ENCODE measurements around the gene MLF2.
A peak's percentile ranks its signal among the peaks of the same experiment; 100 is the strongest.

Gene MLF2

DNA sequence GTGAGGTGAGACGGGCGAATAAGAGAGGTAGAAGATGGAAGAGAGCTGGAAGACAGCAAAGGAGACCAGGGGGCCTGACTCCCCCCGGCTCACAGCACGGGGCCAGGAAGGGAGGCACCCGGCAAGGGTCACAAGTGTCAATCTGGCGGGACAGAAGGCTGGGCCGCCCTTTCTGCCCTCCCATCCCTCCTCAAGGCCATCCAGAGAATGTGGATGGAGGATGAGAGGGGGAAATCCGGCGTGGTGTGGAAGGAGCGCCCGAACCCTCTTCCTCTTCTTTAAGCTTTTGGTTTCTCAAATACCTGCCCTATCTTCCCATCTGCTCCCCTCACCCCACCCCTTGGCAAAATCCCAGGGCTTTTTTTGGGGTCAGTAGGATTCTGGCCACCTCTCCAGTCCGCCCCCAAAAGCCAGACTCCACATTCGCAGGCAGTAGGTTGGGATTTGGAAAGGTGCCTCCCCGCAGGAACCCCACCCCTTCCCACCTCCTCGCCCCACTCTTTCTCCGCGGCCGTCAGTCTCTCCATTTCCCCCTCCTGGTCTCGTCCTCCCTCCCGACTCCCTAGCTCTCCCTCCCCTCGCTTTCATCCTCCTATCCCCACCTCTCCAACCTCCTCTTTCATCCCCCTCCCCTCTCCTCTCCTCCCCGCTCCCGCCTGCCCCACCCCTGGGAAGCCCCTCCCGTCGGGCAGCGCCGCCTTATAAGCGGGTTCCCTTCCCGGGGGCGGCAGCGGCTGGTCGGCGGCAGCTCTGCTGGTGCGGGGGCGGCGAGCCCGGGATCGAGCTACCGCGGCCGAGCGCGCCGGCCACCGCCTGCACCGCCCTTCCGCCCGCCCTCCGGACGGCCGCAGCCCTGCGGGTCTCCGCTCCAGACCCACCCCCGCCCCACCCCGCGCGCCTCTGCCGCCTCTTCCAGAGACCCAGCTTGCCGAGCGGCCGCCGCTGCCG lies 13.0 kb upstream of the MLF2 start, which contains the start of gene PTMS:
Gene PTMS, plus strand, starts transcription at position 730 of the 948 bp plus-strand sequence. CDS start 343 bp downstream, outside the sequence.
- peak within 1 kb of the TSS; percentile 54 for H3K9ac ChIP-seq (ENCODE audit: low read length)

DNA sequence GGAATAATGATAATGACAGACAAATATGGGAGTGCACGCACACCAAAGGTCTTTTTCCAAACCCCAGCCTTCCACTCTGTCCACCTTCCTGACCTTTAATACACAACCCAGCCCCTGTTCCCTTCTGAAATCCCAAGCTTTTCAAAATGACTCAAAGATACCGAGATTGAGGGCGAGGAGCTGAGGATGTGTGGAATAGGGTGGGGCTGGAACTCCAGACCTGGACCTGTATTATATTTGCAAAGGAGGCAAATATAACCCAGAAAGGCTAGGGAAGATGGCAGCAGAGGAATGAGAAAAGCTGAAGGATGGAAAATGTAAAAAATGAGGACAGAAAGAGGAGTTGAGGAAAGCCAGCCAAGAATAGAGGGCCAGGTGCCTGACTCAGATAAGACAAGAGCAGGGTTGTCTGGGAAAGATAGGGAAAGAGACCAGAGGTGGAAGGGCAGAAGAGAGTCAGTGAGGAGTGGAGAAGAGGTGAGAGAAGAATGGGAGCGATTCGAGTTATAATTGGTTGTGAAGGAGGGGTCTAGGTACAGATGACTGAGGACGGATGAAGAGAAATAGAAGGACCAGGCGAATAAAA lies 12.2 kb upstream of the MLF2 start:
- no peak overlapping the region for H3K27ac ChIP-seq (ENCODE audit: low read depth, low read length)
- H3K4me2 ChIP-seq (ENCODE audit: low read depth, low read length, poor library complexity, severe bottlenecking) = peak overlapping the region; percentile 47

More for the DNA sequence above, 13.0 kb upstream of the MLF2 start, which contains the start of gene PTMS:
- no peaks in the 10 kb centered on the region for H3F3A ChIP-seq (ENCODE audit: insufficient read depth)
- H3K36me3 ChIP-seq (ENCODE audit: low read length) = no peaks in the 10 kb centered on the region
- no peak within 1 kb of the TSS for H3K27ac ChIP-seq (ENCODE audit: low read depth, low read length)
- H3K4me2 ChIP-seq (ENCODE audit: low read depth, low read length, poor library complexity, severe bottlenecking) = peak within 1 kb of the TSS; percentile 89
- no peaks in the 10 kb centered on the region for H3K9me2 ChIP-seq (replicated peaks; ENCODE audit: insufficient read depth, low read length)
- H3K9me3 ChIP-seq (ENCODE audit: insufficient read depth, low read length) = no peaks in the 10 kb centered on the region
- no peaks in the 10 kb centered on the region for H3K27me3 ChIP-seq (ENCODE audit: low read length)
- no peaks in the 10 kb centered on the region for H4K20me1 ChIP-seq (ENCODE audit: low read depth, low read length)
- TF ChIP-seq, protein P1, sequence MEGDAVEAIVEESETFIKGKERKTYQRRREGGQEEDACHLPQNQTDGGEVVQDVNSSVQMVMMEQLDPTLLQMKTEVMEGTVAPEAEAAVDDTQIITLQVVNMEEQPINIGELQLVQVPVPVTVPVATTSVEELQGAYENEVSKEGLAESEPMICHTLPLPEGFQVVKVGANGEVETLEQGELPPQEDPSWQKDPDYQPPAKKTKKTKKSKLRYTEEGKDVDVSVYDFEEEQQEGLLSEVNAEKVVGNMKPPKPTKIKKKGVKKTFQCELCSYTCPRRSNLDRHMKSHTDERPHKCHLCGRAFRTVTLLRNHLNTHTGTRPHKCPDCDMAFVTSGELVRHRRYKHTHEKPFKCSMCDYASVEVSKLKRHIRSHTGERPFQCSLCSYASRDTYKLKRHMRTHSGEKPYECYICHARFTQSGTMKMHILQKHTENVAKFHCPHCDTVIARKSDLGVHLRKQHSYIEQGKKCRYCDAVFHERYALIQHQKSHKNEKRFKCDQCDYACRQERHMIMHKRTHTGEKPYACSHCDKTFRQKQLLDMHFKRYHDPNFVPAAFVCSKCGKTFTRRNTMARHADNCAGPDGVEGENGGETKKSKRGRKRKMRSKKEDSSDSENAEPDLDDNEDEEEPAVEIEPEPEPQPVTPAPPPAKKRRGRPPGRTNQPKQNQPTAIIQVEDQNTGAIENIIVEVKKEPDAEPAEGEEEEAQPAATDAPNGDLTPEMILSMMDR (IDR thresholded peaks at IDR 0.05; ENCODE audit: insufficient read depth, low read length, poor library complexity, severe bottlenecking) = no peak
- no peak for TF ChIP-seq EZH2phosphoT487 (conservative IDR thresholded peaks at IDR 0.05; ENCODE audit: low read length)
- peak within 1 kb of the TSS; percentile 80 for H2AFZ ChIP-seq (ENCODE audit: low read depth, low read length, severe bottlenecking)
- H3K79me2 ChIP-seq (ENCODE audit: insufficient read depth, low read length) = no peaks in the 10 kb centered on the region
- H3K4me3 ChIP-seq (ENCODE audit: insufficient read depth, low read length, poor library complexity, severe bottlenecking) = peak within 1 kb of the TSS; percentile 70

DNA sequence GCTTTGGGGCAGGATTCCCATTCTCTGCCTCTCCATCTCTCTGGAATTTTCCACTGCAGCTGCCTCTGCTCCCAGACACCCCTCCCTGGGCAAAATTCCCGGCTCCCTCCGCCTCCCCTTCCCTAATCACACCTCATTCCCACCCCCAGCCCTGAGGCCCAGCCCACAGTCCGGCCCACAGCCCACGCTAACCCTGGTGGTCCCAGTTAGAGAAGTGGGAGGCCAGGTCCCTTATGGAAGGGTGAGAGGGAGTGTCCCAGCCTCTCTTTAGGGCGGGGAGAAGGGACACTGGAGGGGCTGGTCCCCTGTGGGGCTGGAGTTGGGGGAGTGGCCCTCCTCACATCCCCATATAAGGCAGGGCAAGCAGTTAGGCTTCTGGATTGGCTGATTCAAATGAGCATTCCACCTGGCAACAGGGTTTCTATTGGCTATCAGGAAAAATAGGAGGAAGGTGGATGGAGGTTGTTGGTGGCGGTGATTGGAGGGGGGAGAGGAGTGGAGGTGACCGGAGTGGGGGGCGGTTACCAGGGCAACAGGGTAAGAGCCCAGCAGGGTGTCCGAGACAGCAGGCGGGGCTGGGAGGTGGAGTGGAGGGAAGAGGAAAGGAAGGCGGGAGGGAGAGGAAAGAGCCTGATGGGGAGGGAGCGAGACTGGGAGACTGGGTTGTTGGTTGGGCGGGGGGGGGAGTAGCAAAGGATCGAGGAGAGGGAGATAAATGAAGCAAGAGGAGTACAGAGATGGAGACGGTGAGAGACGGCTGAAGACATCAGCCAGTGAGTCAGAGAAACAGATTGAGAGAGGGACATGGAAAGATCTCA lies 11.3 kb upstream of the MLF2 start:
- Histone ChIP-seq H3K9me2 (replicated peaks; ENCODE audit: insufficient read depth, low read length) (no peaks in the 10 kb centered on the region), H3K4me3 (ENCODE audit: insufficient read depth, low read length, poor library complexity, severe bottlenecking) (peak overlapping the region; percentile 31), H3K36me3 (ENCODE audit: low read length) (no peaks in the 10 kb centered on the region), H3K27ac (ENCODE audit: low read depth, low read length) (no peak overlapping the region), H3K4me2 (ENCODE audit: low read depth, low read length, poor library complexity, severe bottlenecking) (peak overlapping the region; percentile 47), H4K20me1 (ENCODE audit: low read depth, low read length) (no peaks in the 10 kb centered on the region), H3K79me2 (ENCODE audit: insufficient read depth, low read length) (no peaks in the 10 kb centered on the region), H3K9ac (ENCODE audit: low read length) (peak overlapping the region; percentile 20; the same call in 1 of the 2 replicates), H2AFZ (ENCODE audit: low read depth, low read length, severe bottlenecking) (peak overlapping the region; percentile 61), H3K27me3 (ENCODE audit: low read length) (no peaks in the 10 kb centered on the region), H3K9me3 (ENCODE audit: insufficient read depth, low read length) (no peaks in the 10 kb centered on the region), H3F3A (ENCODE audit: insufficient read depth) (no peaks in the 10 kb centered on the region)
- TF ChIP-seq EZH2phosphoT487 (conservative IDR thresholded peaks at IDR 0.05; ENCODE audit: low read length) = no peak
- TF ChIP-seq, protein P1 (IDR thresholded peaks at IDR 0.05; ENCODE audit: insufficient read depth, low read length, poor library complexity, severe bottlenecking) = no peak

More for the DNA sequence above, 12.2 kb upstream of the MLF2 start:
- H3K9me2 ChIP-seq (replicated peaks; ENCODE audit: insufficient read depth, low read length) = no peaks in the 10 kb centered on the region
- no peak overlapping the region for H3K9ac ChIP-seq (ENCODE audit: low read length)
- H4K20me1 ChIP-seq (ENCODE audit: low read depth, low read length) = no peaks in the 10 kb centered on the region
- no peaks in the 10 kb centered on the region for H3K9me3 ChIP-seq (ENCODE audit: insufficient read depth, low read length)
- no peaks in the 10 kb centered on the region for H3K36me3 ChIP-seq (ENCODE audit: low read length)
- no peaks in the 10 kb centered on the region for H3K27me3 ChIP-seq (ENCODE audit: low read length)
- H3F3A ChIP-seq (ENCODE audit: insufficient read depth) = no peaks in the 10 kb centered on the region
- no peak overlapping the region for H2AFZ ChIP-seq (ENCODE audit: low read depth, low read length, severe bottlenecking)
- H3K4me3 ChIP-seq (ENCODE audit: insufficient read depth, low read length, poor library complexity, severe bottlenecking) = no peak overlapping the region
- no peak for TF ChIP-seq EZH2phosphoT487 (conservative IDR thresholded peaks at IDR 0.05; ENCODE audit: low read length)
- TF ChIP-seq, protein P1 (IDR thresholded peaks at IDR 0.05; ENCODE audit: insufficient read depth, low read length, poor library complexity, severe bottlenecking) = no peak
- no peaks in the 10 kb centered on the region for H3K79me2 ChIP-seq (ENCODE audit: insufficient read depth, low read length)
